GM18868 (cell line): Measurements from ENCODE around the gene TNFSF12.
"Not testable (repeated sequence)": the region's sequence is repeated elsewhere in the genome, so short reads cannot be mapped to it uniquely, and the experiment has no call there.

Experiments
- ATAC-seq: cut with Tn5 transposase; IDR thresholded peaks from one replicate; pipeline ENCODE4 v1.9.1; 2021; ENCODE audit warnings: mild to moderate bottlenecking, moderate library complexity; ENCODE audit not compliant: unreplicated experiment

Gene TNFSF12

GRCh38 chr17:7583253-7584109, 34.6 kb downstream of the TNFSF12 start, which contains the start of gene MPDU1:
MPDU1 (plus strand) TSS chr17:7583852; CDS start chr17:7583863, 11 bp downstream.
- peak; percentile 62 for ATAC-seq

DNA sequence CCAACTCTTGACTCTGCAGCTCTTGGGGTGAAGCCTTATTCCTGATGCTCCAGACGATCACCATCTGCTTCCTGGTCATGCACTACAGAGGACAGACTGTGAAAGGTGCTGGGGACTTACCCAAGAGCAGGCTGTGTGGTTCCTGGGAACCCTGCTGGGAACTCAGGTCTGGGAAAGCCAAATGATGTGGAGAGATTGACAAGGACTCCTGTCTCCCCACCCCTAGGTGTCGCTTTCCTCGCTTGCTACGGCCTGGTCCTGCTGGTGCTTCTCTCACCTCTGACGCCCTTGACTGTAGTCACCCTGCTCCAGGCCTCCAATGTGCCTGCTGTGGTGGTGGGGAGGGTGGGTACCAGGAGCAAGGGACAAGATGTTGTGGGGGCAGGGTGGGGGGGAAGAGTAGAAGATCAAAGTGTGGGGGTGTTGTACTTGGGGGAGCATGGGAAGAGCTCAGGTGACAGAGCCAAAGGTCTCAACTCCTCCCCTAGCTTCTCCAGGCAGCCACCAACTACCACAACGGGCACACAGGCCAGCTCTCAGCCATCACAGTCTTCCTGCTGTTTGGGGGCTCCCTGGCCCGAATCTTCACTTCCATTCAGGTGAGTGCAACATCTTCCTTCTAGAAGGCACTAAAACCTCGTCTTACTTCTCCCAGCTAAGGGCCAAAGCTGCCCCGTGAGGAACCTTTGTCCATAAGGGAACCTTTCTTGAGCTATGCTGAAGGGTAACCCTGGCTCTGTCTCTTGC, 38.0 kb downstream of the TNFSF12 start:
- ATAC-seq, result no peak

DNA sequence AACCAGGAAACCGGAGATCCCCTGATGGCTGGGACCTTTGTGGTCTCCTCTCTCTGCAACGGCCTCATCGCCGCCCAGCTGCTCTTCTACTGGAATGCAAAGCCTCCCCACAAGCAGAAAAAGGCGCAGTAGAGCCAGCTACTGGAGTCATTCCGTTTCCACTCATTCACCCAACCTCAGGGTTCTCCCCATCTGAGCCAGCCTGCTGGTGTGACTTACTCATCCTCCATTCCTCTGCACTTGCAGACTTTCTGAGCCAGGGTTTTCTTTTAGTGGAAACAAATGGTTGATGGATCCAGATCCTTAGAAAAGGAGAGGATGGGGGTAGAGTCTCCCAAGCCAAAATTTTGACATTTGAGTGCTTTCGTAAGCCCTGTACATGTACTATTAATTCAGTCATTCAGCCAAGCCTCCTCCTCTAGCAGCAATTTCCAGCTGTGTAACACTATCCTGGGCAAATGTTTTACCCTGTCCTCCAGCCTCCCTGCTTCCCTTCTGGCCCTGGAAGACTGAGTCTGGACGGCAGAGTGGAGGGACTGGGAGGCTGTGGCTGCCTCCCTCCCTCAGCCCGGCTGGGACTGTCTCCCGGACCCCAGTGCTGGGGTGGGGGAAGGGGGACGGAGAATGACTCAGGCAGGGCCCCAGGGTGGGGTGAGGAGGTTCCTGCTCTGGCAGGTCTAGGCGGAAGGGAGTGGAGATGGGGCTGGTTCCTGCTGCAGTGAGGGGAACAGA, 38.7 kb downstream of the TNFSF12 start:
- ATAC-seq, result no peak

- ATAC-seq, result no peak
Observed at GRCh38 chr17:7588553-7589203, 39.8 kb downstream of the TNFSF12 start.

GRCh38 chr17:7589204-7589868, 40.5 kb downstream of the TNFSF12 start:
- ATAC-seq, result no peak

- ATAC-seq, result no peak
Observed at GRCh38 chr17:7589891-7590691, 41.2 kb downstream of the TNFSF12 start, which contains the start of gene SOX15. SOX15 (minus strand) TSS chr17:7590094; CDS start chr17:7589676, 418 bp downstream.

GRCh38 chr17:7590743-7591142, 41.9 kb downstream of the TNFSF12 start:
- no peak for ATAC-seq

GRCh38 chr17:7591596-7591995, 42.7 kb downstream of the TNFSF12 start:
- no peak for ATAC-seq

DNA sequence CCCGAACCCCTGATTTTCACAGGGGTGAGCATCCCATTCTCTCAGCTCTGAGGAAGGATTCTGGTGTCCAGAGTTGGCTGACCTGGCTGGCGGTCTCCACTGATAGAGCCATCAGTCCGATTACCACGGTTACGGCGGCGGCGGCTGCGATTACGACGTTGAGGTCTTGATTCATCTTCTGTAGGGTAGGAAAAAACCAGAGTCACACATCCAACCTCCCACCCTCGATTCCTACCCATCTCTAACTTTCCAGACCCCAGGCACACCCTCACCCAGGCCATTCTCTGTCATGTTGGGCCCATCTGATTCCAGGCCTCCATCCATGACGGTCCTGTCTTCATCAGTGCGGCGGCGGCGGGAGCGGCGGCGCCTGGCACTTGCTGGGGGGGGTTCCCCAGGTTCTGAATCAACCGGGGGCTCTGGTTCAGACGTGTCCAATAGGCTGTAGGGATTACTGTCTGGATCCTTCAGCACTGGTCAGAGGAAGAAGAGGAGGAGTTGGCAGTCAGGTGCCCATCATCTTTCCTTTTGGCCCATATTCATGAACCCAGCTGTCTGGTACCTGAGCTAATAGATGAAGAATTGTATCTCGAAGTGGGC, 43.7 kb downstream of the TNFSF12 start:
- ATAC-seq, result no peak

DNA sequence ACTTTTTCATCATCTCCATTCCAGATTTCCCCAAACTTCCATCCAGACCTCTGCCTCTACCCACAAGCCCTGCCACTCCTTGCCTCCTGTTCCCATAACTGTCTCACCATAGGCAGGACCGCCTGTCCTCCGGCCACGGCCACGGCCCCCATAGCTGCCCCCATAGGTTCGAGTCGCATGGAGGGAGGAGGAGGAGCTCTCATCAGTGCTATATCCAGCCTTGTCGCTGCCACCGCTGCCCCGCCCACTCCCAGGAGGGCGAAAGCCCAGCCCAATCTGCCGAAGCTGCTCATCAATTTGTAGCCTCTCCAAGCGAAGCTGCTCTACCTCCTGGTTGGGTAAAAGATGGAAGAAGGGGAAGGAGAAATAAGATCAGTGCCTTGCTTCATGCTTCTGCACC, 44.4 kb downstream of the TNFSF12 start:
- no peak for ATAC-seq

DNA sequence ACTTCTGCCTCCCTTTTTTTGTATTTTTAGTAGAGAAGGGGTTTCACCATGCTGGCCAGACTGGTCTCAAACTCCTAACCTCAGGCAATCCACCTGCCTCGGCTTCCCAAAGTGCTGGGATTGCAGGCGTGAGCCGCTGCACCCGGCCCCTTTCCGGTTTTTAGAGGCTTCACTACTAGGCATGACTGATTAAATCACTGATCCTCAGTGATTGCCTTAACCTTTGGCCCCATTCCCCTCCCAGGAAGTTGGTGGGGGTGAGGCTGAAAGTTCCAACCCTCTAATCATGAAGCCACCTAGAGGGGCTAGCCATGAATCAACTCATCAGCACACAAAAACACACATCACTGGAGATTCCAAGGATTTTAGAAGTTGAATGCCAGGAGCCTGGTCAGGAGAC, 48.7 kb downstream of the TNFSF12 start:
- not testable (repeated sequence) for ATAC-seq

- ATAC-seq, result no peak
Observed at GRCh38 chr17:7606280-7606679, 57.4 kb downstream of the TNFSF12 start.
